D721Med (cell line): ENCODE data around the gene STIM2.
"Not testable (repeated sequence)": the region's sequence is repeated elsewhere in the genome, so short reads cannot be mapped to it uniquely, and the experiment has no call there.

Source experiments
- DNase-seq: peaks from one replicate; pipeline ENCODE4 v3.0.0; 2011; ENCODE audit warnings: low spot score; ENCODE audit not compliant: insufficient read length
- FAIRE-seq: peaks from 2 replicates; lab custom pipeline; 2011; peaks lifted over from hg19 to GRCh38; lab: Jason Lieb, UNC
- CTCF ChIP-seq: IDR thresholded peaks from 2 replicates; pipeline ENCODE4 v1.5.1; 2012; ENCODE audit warnings: mild to moderate bottlenecking, control low read depth; ENCODE audit not compliant: insufficient read depth; ENCODE audit errors: missing control alignments

Gene STIM2

GRCh38 chr4:26824667-26825066 lies 36.0 kb upstream of the STIM2 start:
- FAIRE-seq (no peak), DNase-seq (no peak)
- TF ChIP-seq CTCF, result no peak

GRCh38 chr4:26826721-26827120 lies 33.9 kb upstream of the STIM2 start:
- FAIRE-seq (no peak), DNase-seq (no peak)
- TF ChIP-seq CTCF, result no peak

- not testable (repeated sequence) for FAIRE-seq, DNase-seq
These were observed 33.3 kb upstream of the STIM2 start for GRCh38 chr4:26827336-26827735.

- TF ChIP-seq CTCF, result no peak
- no peak for DNase-seq
- FAIRE-seq, result no peak
These were observed 32.8 kb upstream of the STIM2 start for GRCh38 chr4:26827798-26828197.

- DNase-seq (no peak), FAIRE-seq (no peak)
- no peak for TF ChIP-seq CTCF
These were observed 31.6 kb upstream of the STIM2 start for GRCh38 chr4:26829018-26829417.

GRCh38 chr4:26830033-26830432 lies 30.6 kb upstream of the STIM2 start:
- no peak for TF ChIP-seq CTCF
- no peak for DNase-seq
- no peak for FAIRE-seq

- FAIRE-seq, result no peak
- TF ChIP-seq CTCF, result no peak
- DNase-seq, result no peak
These were observed 29.9 kb upstream of the STIM2 start for GRCh38 chr4:26830701-26831100.

- FAIRE-seq (no peak), DNase-seq (no peak)
- no peak for TF ChIP-seq CTCF
These were observed 24.1 kb upstream of the STIM2 start for GRCh38 chr4:26836539-26836938.
